ENCODE results near the gene KCNAB1. TPM values are rescaled to one million over a fixed set of nuclear protein-coding genes. Genes with fewer than 3 reads are reported as not detected.
"Not testable (repeated sequence)": the region's sequence is repeated elsewhere in the genome, so short reads cannot be mapped to it uniquely, and the experiment has no call there.

The KCNAB1 gene
- total RNA-seq, 3 donors from 2014 or later = 3.9 to 8.3 (median 5.4) TPM

DNA sequence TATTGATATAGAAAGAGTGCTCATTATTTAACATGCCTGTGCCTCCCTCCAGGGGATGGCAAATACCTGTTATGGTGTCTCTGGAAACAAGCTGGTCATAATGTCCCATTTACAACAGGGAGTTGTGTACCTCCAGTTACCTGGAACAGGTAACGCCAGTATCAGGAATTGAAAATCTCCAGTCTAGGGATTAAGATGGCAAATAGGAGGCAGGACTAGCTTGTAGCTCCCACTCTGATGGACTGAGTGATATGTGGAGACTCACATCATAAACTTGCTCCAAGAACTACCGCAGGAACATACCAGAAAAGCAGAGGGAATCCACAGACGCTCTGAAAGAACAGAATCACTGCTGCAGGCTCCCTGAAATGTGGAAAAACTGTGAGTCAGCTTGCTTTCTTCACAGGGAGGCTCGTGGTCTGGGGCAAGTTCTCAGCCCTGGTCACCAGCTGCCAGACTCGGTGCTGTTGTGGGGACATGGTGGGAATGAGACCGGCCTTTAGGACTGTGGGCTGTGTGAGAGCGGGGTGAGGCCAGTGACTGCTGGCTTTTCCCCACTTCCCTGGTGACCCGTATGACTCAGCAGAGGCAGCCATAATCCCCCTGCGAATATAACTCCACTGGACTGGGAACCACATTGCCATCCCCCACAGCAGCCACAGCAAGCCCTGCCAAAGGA is 97.4 kb downstream of the KCNAB1 start:
- H3K36me3 ChIP-seq = no peaks in the 10 kb centered on the region
- H3K27ac ChIP-seq = no peak overlapping the region
- no peak for DNase-seq (ENCODE audit: low spot score in 2 of 2)
- intact Hi-C loops (cut with DNase I; ENCODE audit: low total_unique reads) = no loop called here
- H3K4me3 ChIP-seq = no peak overlapping the region
- H3K27me3 ChIP-seq = no peaks in the 10 kb centered on the region
- H3K4me1 ChIP-seq = no peaks in the 10 kb centered on the region
- peaks cover 0 to 7% of the 10 kb centered on the region in 2 donors for H3K9me3 ChIP-seq
- TF ChIP-seq POLR2AphosphoS5 (IDR thresholded peaks at IDR 0.05) (no peak), POLR2A (IDR thresholded peaks at IDR 0.05) (no peak)
- TF ChIP-seq, protein P1, sequence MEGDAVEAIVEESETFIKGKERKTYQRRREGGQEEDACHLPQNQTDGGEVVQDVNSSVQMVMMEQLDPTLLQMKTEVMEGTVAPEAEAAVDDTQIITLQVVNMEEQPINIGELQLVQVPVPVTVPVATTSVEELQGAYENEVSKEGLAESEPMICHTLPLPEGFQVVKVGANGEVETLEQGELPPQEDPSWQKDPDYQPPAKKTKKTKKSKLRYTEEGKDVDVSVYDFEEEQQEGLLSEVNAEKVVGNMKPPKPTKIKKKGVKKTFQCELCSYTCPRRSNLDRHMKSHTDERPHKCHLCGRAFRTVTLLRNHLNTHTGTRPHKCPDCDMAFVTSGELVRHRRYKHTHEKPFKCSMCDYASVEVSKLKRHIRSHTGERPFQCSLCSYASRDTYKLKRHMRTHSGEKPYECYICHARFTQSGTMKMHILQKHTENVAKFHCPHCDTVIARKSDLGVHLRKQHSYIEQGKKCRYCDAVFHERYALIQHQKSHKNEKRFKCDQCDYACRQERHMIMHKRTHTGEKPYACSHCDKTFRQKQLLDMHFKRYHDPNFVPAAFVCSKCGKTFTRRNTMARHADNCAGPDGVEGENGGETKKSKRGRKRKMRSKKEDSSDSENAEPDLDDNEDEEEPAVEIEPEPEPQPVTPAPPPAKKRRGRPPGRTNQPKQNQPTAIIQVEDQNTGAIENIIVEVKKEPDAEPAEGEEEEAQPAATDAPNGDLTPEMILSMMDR (IDR thresholded peaks at IDR 0.05) = no peak

DNA sequence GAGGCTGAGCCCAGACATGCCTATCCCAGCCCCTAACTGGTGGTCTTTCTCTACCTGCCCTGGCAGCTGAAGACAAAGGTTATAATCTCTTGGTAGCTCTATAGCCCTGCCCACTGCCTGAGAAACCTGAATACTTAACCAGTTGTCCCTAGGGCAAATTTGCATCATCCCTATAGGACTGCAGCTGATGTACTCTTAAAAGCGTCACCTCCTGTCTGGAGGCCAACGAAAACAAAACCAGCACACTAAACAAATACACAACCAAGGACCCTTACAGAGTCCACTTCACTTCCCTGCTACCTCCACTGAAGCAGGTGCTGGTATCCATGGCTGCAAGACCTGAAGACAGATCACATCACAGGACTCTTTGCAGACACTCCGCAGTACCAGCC is 98.0 kb downstream of the KCNAB1 start:
- H3K27ac ChIP-seq = no peak overlapping the region
- TF ChIP-seq POLR2AphosphoS5 (IDR thresholded peaks at IDR 0.05) (no peak), POLR2A (IDR thresholded peaks at IDR 0.05) (no peak)
- TF ChIP-seq, protein P1 (IDR thresholded peaks at IDR 0.05) = no peak
- H3K4me1 ChIP-seq = no peaks in the 10 kb centered on the region
- H3K4me3 ChIP-seq = no peak overlapping the region
- no peak for DNase-seq (ENCODE audit: low spot score in 2 of 2)
- intact Hi-C loops (cut with DNase I; ENCODE audit: low total_unique reads) = no loop called here
- H3K27me3 ChIP-seq = no peaks in the 10 kb centered on the region
- peaks cover 0 to 7% of the 10 kb centered on the region in 2 donors for H3K9me3 ChIP-seq
- H3K36me3 ChIP-seq = no peaks in the 10 kb centered on the region

DNA sequence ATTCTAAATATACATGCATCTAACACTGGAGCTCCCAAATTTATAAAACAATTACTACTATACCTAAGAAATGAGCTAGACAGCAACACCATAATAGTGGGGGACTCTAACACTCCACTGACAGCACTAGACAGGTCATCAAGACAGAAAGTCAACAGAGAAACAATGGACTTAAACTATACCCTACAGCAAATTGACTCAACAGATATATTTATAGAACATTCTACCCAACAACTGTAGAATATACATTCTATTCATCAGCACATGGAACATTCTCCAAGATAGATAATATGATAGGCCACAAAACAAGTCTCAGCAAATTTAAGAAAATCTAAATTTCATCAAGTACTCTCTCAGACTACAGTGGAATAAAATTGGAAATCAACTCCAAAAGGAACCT is 102.0 kb downstream of the KCNAB1 start:
- DNase-seq (ENCODE audit: low spot score in 2 of 2); H3K36me3 ChIP-seq; H3K4me3 ChIP-seq; H3K9me3 ChIP-seq; H3K27ac ChIP-seq; H3K4me1 ChIP-seq; H3K27me3 ChIP-seq; intact Hi-C loops (cut with DNase I; ENCODE audit: low total_unique reads): not testable (repeated sequence)

DNA sequence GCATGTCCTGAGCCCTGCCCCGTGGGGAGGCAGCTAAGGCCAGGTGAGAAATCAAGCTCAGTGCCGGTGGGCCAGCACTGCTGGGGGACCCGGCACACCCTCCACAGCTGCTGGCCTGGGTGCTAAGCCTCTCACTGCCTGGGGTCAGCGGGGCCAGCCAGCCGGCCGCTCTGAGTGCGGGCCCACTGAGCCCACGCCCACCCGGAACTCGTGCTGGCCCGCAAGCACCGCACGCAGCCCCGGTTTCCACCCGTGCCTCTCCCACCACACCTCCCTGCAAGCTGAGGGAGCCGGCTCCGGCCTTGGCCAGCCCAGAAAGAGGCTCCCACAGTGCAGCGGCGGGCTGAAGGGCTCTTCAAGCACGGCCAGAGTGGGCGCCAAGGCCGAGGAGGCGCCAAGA is 103.7 kb downstream of the KCNAB1 start:
- H3K27me3 ChIP-seq; H3K4me3 ChIP-seq; DNase-seq (ENCODE audit: low spot score in 2 of 2); H3K4me1 ChIP-seq; intact Hi-C loops (cut with DNase I; ENCODE audit: low total_unique reads); H3K36me3 ChIP-seq; H3K9me3 ChIP-seq; H3K27ac ChIP-seq: not testable (repeated sequence)

DNA sequence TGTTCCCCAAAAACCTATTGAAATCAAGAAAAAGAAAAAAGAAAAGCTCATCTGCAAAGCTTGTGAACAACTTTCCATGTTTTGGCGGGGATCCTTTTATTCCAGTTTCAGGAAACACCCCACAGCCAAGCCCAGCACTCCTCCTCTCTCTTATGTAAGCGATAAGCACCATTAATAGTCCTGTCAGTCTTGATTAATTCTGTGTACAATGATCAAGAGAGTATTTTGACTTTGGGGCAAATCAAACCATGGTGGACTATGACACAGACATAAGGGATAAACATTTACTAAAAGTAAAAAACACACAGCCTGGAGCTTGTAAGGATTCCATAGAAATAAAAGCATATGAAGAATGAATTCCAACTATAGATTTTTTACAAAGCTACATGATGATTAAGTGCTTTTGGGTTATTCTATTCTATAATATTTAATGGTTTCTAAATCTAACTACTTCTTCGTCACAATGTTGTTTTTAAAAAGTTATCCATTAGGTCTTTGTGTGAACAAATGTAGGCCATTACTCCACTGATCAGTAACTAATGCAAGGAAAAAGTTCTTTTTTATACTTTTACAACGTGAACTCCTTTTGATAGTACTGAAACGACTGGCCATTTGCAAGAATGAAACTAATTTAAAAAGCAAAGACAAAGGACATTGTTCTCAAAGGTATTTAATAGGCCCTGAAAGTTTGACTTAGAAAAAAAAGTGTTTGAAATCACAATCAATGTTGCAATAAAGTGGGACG is 106.5 kb downstream of the KCNAB1 start:
- Histone ChIP-seq H3K4me3 (no peak overlapping the region), H3K27ac (no peak overlapping the region), H3K4me1 (no peaks in the 10 kb centered on the region), H3K36me3 (no peaks in the 10 kb centered on the region), H3K9me3 (no peaks in the 10 kb centered on the region), H3K27me3 (no peaks in the 10 kb centered on the region)
- DNase-seq (ENCODE audit: low spot score in 2 of 2) = no peak
- no peak for TF ChIP-seq POLR2A (IDR thresholded peaks at IDR 0.05)
- TF ChIP-seq, protein P1 (IDR thresholded peaks at IDR 0.05) = no peak
- TF ChIP-seq POLR2AphosphoS5 (IDR thresholded peaks at IDR 0.05) = no peak
- intact Hi-C loops (cut with DNase I; ENCODE audit: low total_unique reads) = no loop called here

DNA sequence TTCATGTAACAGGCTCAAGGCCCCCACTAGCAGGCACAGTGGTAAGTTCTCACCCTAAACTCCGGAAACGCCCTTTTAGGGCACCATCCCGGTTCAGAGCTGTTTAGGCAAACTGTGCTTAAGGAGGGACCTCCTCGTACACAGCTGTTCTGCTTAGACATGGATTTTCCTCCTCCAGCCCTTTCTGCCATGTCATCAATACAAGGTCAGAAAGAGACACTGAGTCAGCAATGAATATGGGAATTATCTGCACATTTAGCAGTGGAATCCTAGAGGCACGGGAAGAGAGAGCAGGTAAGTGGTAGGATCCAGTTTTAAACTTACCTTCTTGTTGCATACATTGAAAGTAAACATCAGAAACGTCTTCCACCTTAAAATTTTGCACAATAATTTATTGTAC is 107.3 kb downstream of the KCNAB1 start:
- H3K4me3 ChIP-seq = no peak overlapping the region
- H3K27me3 ChIP-seq = no peaks in the 10 kb centered on the region
- no peak for TF ChIP-seq POLR2A (IDR thresholded peaks at IDR 0.05)
- TF ChIP-seq, protein P1 (IDR thresholded peaks at IDR 0.05) = no peak
- H3K36me3 ChIP-seq = no peaks in the 10 kb centered on the region
- no peak overlapping the region for H3K27ac ChIP-seq
- H3K9me3 ChIP-seq = no peaks in the 10 kb centered on the region
- DNase-seq (ENCODE audit: low spot score in 2 of 2) = no peak
- intact Hi-C loops (cut with DNase I; ENCODE audit: low total_unique reads) = no loop called here
- no peaks in the 10 kb centered on the region for H3K4me1 ChIP-seq

Measured in breast epithelium (tissue), 4 donors.